ENCODE measurements around the gene LNP1. TPM values are rescaled to one million over a fixed set of nuclear protein-coding genes. Genes with fewer than 3 reads are reported as not detected.
"Not testable (repeated sequence)": the region's sequence is repeated elsewhere in the genome, so short reads cannot be mapped to it uniquely, and the experiment has no call there.

Gene LNP1
- total RNA-seq, 3 donors from 2014 or later: 1.2 to 1.7 (median 1.3) TPM

- no peak for ATAC-seq
- no peaks in the 10 kb centered on the region for H3K36me3 ChIP-seq (ENCODE audit: low read depth)
- DNase-seq: no peak
- no peak overlapping the region for H3K4me3 ChIP-seq
- peaks cover 3% of the 10 kb centered on the region for H3K9me3 ChIP-seq
- intact Hi-C loops (cut with DNase I, micrococcal nuclease): no loop called here
- no peaks in the 10 kb centered on the region for H3K4me1 ChIP-seq (ENCODE audit: low read depth)
- TF ChIP-seq, protein P1, sequence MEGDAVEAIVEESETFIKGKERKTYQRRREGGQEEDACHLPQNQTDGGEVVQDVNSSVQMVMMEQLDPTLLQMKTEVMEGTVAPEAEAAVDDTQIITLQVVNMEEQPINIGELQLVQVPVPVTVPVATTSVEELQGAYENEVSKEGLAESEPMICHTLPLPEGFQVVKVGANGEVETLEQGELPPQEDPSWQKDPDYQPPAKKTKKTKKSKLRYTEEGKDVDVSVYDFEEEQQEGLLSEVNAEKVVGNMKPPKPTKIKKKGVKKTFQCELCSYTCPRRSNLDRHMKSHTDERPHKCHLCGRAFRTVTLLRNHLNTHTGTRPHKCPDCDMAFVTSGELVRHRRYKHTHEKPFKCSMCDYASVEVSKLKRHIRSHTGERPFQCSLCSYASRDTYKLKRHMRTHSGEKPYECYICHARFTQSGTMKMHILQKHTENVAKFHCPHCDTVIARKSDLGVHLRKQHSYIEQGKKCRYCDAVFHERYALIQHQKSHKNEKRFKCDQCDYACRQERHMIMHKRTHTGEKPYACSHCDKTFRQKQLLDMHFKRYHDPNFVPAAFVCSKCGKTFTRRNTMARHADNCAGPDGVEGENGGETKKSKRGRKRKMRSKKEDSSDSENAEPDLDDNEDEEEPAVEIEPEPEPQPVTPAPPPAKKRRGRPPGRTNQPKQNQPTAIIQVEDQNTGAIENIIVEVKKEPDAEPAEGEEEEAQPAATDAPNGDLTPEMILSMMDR (IDR thresholded peaks at IDR 0.05): no peak
These were observed 42.4 kb downstream of the LNP1 start for GRCh38 chr3:100443690-100444089.

GRCh38 chr3:100447067-100447466 is 45.7 kb downstream of the LNP1 start:
- DNase-seq; H3K9me3 ChIP-seq; H3K36me3 ChIP-seq (ENCODE audit: low read depth); H3K4me3 ChIP-seq; ATAC-seq; H3K4me1 ChIP-seq (ENCODE audit: low read depth): not testable (repeated sequence)
- intact Hi-C loops (cut with DNase I, micrococcal nuclease): loop anchor here in 1 of 2 donors (5.0 kb wide), 1 partner anchor 85 kb away; no protein-coding TSS in a partner anchor

DNA sequence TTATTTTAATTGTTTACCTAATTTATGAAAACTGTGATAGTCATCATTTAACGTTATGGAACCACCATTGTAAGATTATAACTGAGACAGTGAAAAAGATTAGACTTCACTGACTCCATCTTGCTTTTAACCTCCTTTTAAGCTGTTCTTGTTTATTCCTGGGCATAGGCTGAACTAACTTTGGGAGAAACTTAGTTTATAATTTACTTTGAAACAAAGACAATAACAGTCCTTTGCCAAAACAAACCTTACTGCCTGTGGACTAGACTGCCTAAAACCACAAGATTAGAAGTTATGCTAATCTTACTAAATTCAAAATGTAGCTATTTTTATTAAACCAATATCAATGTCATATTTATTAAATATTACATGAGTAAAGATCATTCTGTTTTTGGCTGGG is 46.7 kb downstream of the LNP1 start:
- H3K4me1 ChIP-seq (ENCODE audit: low read depth): no peaks in the 10 kb centered on the region
- no peaks in the 10 kb centered on the region for H3K36me3 ChIP-seq (ENCODE audit: low read depth)
- peaks cover 3% of the 10 kb centered on the region for H3K9me3 ChIP-seq
- H3K4me3 ChIP-seq: no peak overlapping the region
- ATAC-seq (no peak), DNase-seq (no peak)
- TF ChIP-seq, protein P1 (IDR thresholded peaks at IDR 0.05): no peak
- intact Hi-C loops (cut with DNase I, micrococcal nuclease): loop anchor here in 1 of 2 donors (5.0 kb wide), 1 partner anchor 84 kb away; no protein-coding TSS in a partner anchor

GRCh38 chr3:100449214-100449613 is 47.9 kb downstream of the LNP1 start:
- Histone ChIP-seq H3K4me1 (ENCODE audit: low read depth) (no peaks in the 10 kb centered on the region), H3K4me3 (no peak overlapping the region), H3K9me3 (peaks cover 3% of the 10 kb centered on the region), H3K36me3 (ENCODE audit: low read depth) (no peaks in the 10 kb centered on the region)
- ATAC-seq (no peak), DNase-seq (no peak)
- intact Hi-C loops (cut with DNase I, micrococcal nuclease): loop anchor here in 1 of 2 donors (5.0 kb wide), 1 partner anchor 83 kb away; no protein-coding TSS in a partner anchor
- TF ChIP-seq, protein P1 (IDR thresholded peaks at IDR 0.05): no peak

- ATAC-seq (no peak), DNase-seq (no peak)
- H3K4me3 ChIP-seq: no peak overlapping the region
- no peaks in the 10 kb centered on the region for H3K4me1 ChIP-seq (ENCODE audit: low read depth)
- H3K9me3 ChIP-seq: no peaks in the 10 kb centered on the region
- TF ChIP-seq, protein P1 (IDR thresholded peaks at IDR 0.05): no peak
- H3K36me3 ChIP-seq (ENCODE audit: low read depth): no peaks in the 10 kb centered on the region
- intact Hi-C loops (cut with DNase I, micrococcal nuclease): no loop called here
These were observed 53.3 kb downstream of the LNP1 start for GRCh38 chr3:100454677-100455076.

DNA sequence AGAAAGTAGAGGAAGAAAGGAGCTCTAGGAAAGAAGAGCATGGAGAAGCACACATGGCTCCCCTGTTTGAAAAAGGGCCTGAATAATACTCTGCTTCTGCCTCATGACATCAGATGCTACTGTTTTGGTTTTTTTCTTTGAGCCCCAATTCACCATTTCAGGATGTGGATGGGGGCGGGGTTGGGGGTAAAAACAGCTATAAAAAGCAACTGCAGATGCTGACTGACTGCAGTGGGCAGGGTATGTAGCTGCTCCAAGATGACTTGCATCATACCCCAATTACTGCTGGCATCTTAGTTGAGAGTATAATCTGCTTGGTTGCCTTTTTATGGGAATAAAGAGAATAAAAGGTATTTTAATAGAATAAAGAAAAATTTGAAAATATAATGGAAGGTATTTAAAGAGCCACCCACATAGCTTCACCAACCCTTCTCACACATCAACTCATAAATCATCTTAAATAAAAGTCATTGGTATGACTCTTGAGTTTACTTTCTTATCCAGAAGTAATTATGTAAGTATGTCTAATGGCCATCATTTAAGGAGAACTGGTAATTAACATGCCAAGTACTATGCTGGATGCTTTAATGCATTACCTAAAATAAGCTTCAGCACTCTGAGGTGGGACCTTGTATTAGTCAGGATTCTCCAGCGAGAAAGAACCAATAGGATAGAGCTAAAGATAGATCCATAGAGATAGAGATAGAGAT is 54.7 kb downstream of the LNP1 start:
- H3K4me3 ChIP-seq: no peak overlapping the region
- no peaks in the 10 kb centered on the region for H3K9me3 ChIP-seq
- ATAC-seq (no peak), DNase-seq (no peak)
- intact Hi-C loops (cut with DNase I, micrococcal nuclease): no loop called here
- H3K36me3 ChIP-seq (ENCODE audit: low read depth): no peaks in the 10 kb centered on the region
- TF ChIP-seq, protein P1 (IDR thresholded peaks at IDR 0.05): no peak
- H3K4me1 ChIP-seq (ENCODE audit: low read depth): no peaks in the 10 kb centered on the region

Measured in mucosa of descending colon (tissue), 3 donors.